ENCODE results near the gene BIVM. TPM values are rescaled to one million over a fixed set of nuclear protein-coding genes. Genes with fewer than 3 reads are reported as not detected.

BIVM gene
- total and polyA plus RNA-seq, 2 of the 4 experiments (the other 2 are of a cell fraction) = 7.2 to 12.2 TPM

- peak overlapping the region; percentile 87; the same call in 1 of the 2 replicates for H3K23ac ChIP-seq (ENCODE audit: low read depth, low read length)
- peak overlapping the region; percentile 77 for H2BK5ac ChIP-seq (ENCODE audit: low read depth, low read length, poor library complexity, severe bottlenecking)
- H3K14ac ChIP-seq (replicated peaks; ENCODE audit: low read depth, low read length) = peak overlapping the region; percentile 88
- dilution Hi-C loops (cut with HindIII; ENCODE audit: low sequenced_read_pairs, unreplicated experiment) (no loop called here), in situ Hi-C loops (cut with MboI; ENCODE audit: low sequenced_read_pairs) (no loop called here), intact Hi-C loops (cut with micrococcal nuclease) (loop anchor here (1.0 to 2.0 kb wide), 3 partner anchors 47 to 219 kb away; partner anchors contain the start of genes ERCC5 and TPP2)
- peak overlapping the region; percentile 51 to 92 for H4K8ac ChIP-seq (ENCODE audit: low read depth in 2 of 2, low read length in 2 of 2)
- TF ChIP-seq CEBPB (IDR thresholded peaks at IDR 0.05; ENCODE audit: low read depth, low read length) (no peak), RCOR1 (IDR thresholded peaks at IDR 0.05; ENCODE audit: insufficient replicate concordance, low read length) (no peak), POLR2A (IDR thresholded peaks at IDR 0.05; ENCODE audit: low read depth, low read length) (no peak), SMC3 (IDR thresholded peaks at IDR 0.05; ENCODE audit: low read depth, low read length) (no peak), MAFK (IDR thresholded peaks at IDR 0.05; ENCODE audit: low read depth, low read length) (no peak), FOS (IDR thresholded peaks at IDR 0.05; ENCODE audit: low read depth, low read length) (no peak), RFX5 (IDR thresholded peaks at IDR 0.05; ENCODE audit: low read depth, low read length) (no peak), RAD21 (IDR thresholded peaks at IDR 0.05; ENCODE audit: low read length) (no peak), MAZ (IDR thresholded peaks at IDR 0.05; ENCODE audit: borderline replicate concordance, low read depth, low read length) (no peak), BHLHE40 (IDR thresholded peaks at IDR 0.05; ENCODE audit: low read depth, low read length) (no peak), NFE2L2 (IDR thresholded peaks at IDR 0.05; ENCODE audit: low read depth, low read length) (no peak), CTCF (conservative IDR thresholded peaks at IDR 0.05; ENCODE audit: low read depth, low read length) (no peak), MXI1 (IDR thresholded peaks at IDR 0.05; ENCODE audit: borderline replicate concordance, low read depth, low read length) (no peak), CHD1 (IDR thresholded peaks at IDR 0.05; ENCODE audit: low read depth, low read length) (no peak), ELK1 (IDR thresholded peaks at IDR 0.05; ENCODE audit: borderline replicate concordance, low read depth, low read length) (no peak)
- CTCF ChIA-PET = interaction anchor here (0.7 to 2.1 kb wide), 2 partner anchors 25 to 45 kb away, joined by 3 to 6 read pairs; no protein-coding TSS in a partner anchor
- H3K9ac ChIP-seq (ENCODE audit: low read depth, low read length) = peak overlapping the region; percentile 75
- H4K91ac ChIP-seq (ENCODE audit: insufficient read depth, low read depth, low read length) = peak overlapping the region; percentile 83
- H3K56ac ChIP-seq (ENCODE audit: extremely low read depth, insufficient read depth, low read length) = peak overlapping the region; percentile 73; the same call in 1 of the 2 replicates
- peak; percentile 5 for DNase-seq
- WGBS, 2 experiments (ENCODE audit: extremely low coverage in 2 of 2, insufficient read length in 1 of 2) = 3% methylated on average over 13 of the region's 69 CpGs; no CpG with 5 or more reads in 1 of the 2 experiments
- ATAC-seq (ENCODE audit: low read depth) = peak; percentile 22
- H3K9me3 ChIP-seq (ENCODE audit: control insufficient read depth, insufficient read depth, low read length) = no peaks in the 10 kb centered on the region
- H4K20me1 ChIP-seq (ENCODE audit: insufficient read depth, low read length) = no peaks in the 10 kb centered on the region
- peak overlapping the region; percentile 93 for H3K4me2 ChIP-seq (ENCODE audit: low read depth, low read length)
- peaks cover 28 to 43% of the 10 kb centered on the region in 2 experiments for H3K79me1 ChIP-seq (ENCODE audit: low read depth in 1 of 2, low read length in 2 of 2)
- H2AK9ac ChIP-seq (replicated peaks; ENCODE audit: low read depth, low read length, poor library complexity) = peak overlapping the region; percentile 98
- 0 out of 2 replicates have a peak, but pooled peaks cover 1% of the 10 kb centered on the region for H3K36me3 ChIP-seq (ENCODE audit: control insufficient read depth, insufficient read depth, low read length)
- H3K4ac ChIP-seq (ENCODE audit: low read depth, low read length) = peak overlapping the region; percentile 91
- peak overlapping the region; percentile 84 for H3K4me3 ChIP-seq (ENCODE audit: insufficient read depth, low read depth, low read length)
- peak overlapping the region; percentile 52; the same call in 1 of the 2 replicates for H2BK120ac ChIP-seq (ENCODE audit: low read depth, low read length)
- peak overlapping the region; percentile 22; the same call in 1 of the 2 replicates for H3K18ac ChIP-seq (ENCODE audit: low read depth, low read length)
- POLR2A ChIA-PET (ENCODE audit: unreplicated experiment) = interaction anchor here (0.6 kb wide), 1 partner anchor 46 kb away, joined by 3 read pairs; no protein-coding TSS in a partner anchor
- H3K27me3 ChIP-seq (ENCODE audit: control insufficient read depth, insufficient read depth, low read length) = no peaks in the 10 kb centered on the region
- 0 out of 2 replicates have a peak, but pooled peaks cover 3% of the 10 kb centered on the region for H3K4me1 ChIP-seq (ENCODE audit: control insufficient read depth, insufficient read depth, low read length)
- H3K9me1 ChIP-seq (ENCODE audit: insufficient read depth, low read length) = 0 out of 2 replicates have a peak, but pooled peaks cover 6% of the 10 kb centered on the region
- peak overlapping the region; percentile 60; the same call in 1 of the 3 replicates for H2BK15ac ChIP-seq (ENCODE audit: low read depth, low read length)
- H2AK5ac ChIP-seq (ENCODE audit: low read depth, low read length) = 0 out of 2 replicates have a peak overlapping the region, but pooled peaks have one; percentile 39
- no peak overlapping the region for H2BK20ac ChIP-seq (ENCODE audit: low read depth, low read length)
- BruUV-seq (replicated peaks) = no TSS peak
- H4K5ac ChIP-seq (ENCODE audit: low read depth, low read length) = peak overlapping the region; percentile 86
- peak overlapping the region; percentile 68 for H3K27ac ChIP-seq (ENCODE audit: insufficient read depth, low read length)
- H2AFZ ChIP-seq (replicated peaks; ENCODE audit: low read length, poor library complexity) = peak overlapping the region; percentile 100
Observed at GRCh38 chr13:102799426-102800144, 666 bp downstream of the BIVM start.
